ENCODE data around the gene SOD2. TPM values are rescaled to one million over a fixed set of nuclear protein-coding genes. Genes with fewer than 3 reads are reported as not detected.

Gene SOD2
- total RNA-seq, 1 donor from 2014 or later, result 71.2 TPM

Small RNA genes lying within 50 kb of the gene (small RNA-seq; reads per million reads assigned to genes)
- gene RNU4ATAC18P (ENCODE audit: low replicate concordance), result not detected

Other genes with a start within 250 kb of the SOD2 start
- 91.9 TPM for gene WTAP, start 34.3 kb upstream of the SOD2 start, total RNA-seq
- 19.0 TPM for gene ACAT2, start 68.8 kb upstream of the SOD2 start, total RNA-seq
- gene TCP1, start 96.4 kb upstream of the SOD2 start, total RNA-seq, result 130 TPM
- 40.0 TPM for gene MRPL18, start 97.2 kb upstream of the SOD2 start, total RNA-seq
- 0.30 TPM for gene PNLDC1, start 107.0 kb upstream of the SOD2 start, total RNA-seq
- gene MAS1, start 197.7 kb upstream of the SOD2 start, total RNA-seq, result under 0.01 TPM

All from skin of body (tissue), 2 donors.